Kidney (tissue), 22 donors: ENCODE data around the gene PAPOLG. TPM values are rescaled to one million over a fixed set of nuclear protein-coding genes. Genes with fewer than 3 reads are reported as not detected.

Experiments used
- DNase-seq, 5 donors: peaks; one replicate each; pipeline ENCODE4 v3.0.0-alpha.2; 2013 to 2020
- FAIRE-seq: peaks from 2 replicates; lab custom pipeline; 2012; peaks lifted over from hg19 to GRCh38; lab: Jason Lieb, UNC
- H3K27ac ChIP-seq, 2 donors: one replicate each; pipeline ENCODE4 v1.7.0; 2013; ENCODE audit warnings: low read depth in 2 of 2, low read length in 2 of 2, inconsistent platforms in 1 of 2
- H3K27me3 ChIP-seq: one replicate; pipeline ENCODE4 v1.7.1; 2013; ENCODE audit warnings: low read length, inconsistent platforms; ENCODE audit not compliant: control insufficient read depth, insufficient read depth
- H3K36me3 ChIP-seq, 3 donors: one replicate each; pipeline versions ENCODE4 v1.7.0 to v1.7.1; 2013; ENCODE audit warnings: low read length in 3 of 3, control low read depth in 1 of 3, inconsistent platforms in 1 of 3; ENCODE audit not compliant: insufficient read depth in 3 of 3, control insufficient read depth in 2 of 3
- H3K4me1 ChIP-seq, 3 donors: one replicate each; pipeline versions ENCODE4 v1.7.0 to v1.7.1; 2013; ENCODE audit warnings: low read length in 3 of 3, inconsistent platforms in 1 of 3, low read depth in 1 of 3; ENCODE audit not compliant: control insufficient read depth in 2 of 3, insufficient read depth in 2 of 3
- H3K4me3 ChIP-seq, 3 donors: one replicate each; pipeline versions ENCODE4 v1.7.0 to v1.8.1; 2013; ENCODE audit warnings: low read length in 3 of 3, control low read depth in 1 of 3, inconsistent platforms in 1 of 3
- H3K9ac ChIP-seq, 3 donors: one replicate each; pipeline versions ENCODE4 v1.7.0 to v1.7.1; 2013; ENCODE audit warnings: low read length in 3 of 3, control low read depth in 1 of 3, inconsistent platforms in 1 of 3
- H3K9me3 ChIP-seq, 3 donors: one replicate each; pipeline versions ENCODE4 v1.7.0 to v1.7.1; 2013; ENCODE audit warnings: low read length in 3 of 3, control low read depth in 1 of 3, inconsistent platforms in 1 of 3; ENCODE audit not compliant: control insufficient read depth in 2 of 3, insufficient read depth in 1 of 3
- intact Hi-C: fragments of 100-400 bp; cut with DNase I; formaldehyde crosslinking; loops from one replicate; pipeline ENCODE4 v1.11.1; 2022
- long read RNA-seq, 10 donors: library from polyadenylated mRNA in 1 of 10; unstranded in 1 of 10; transcript quantifications; one replicate each; pipeline ENCODE4 v2.0.0 and lab custom pipeline, GENCODE V29; 2021 to 2026
- polyA plus RNA-seq: library from polyadenylated mRNA; stranded (reverse); fragments of 350-450 nt; fragmentation: Illumina TruSeq; extraction: RNeasy Lipid Tissue Mini Kit (QIAGEN cat#74804); gene quantifications from one replicate; pipeline ENCODE4 v1.2.3, GENCODE V29; 2014; ENCODE audit warnings: low read depth, low replicate concordance; ENCODE audit not compliant: insufficient read depth
- total RNA-seq: library from RNA; stranded (reverse); fragmentation: NEBNext Ultra II Directional; extraction: Animal tissue kit (Norgen Biotek cat#: 25700); gene quantifications from one replicate; pipeline ENCODE4 v1.2.1, GENCODE V29; 2021
- TF ChIP-seq, protein P1 (sequence below): IDR thresholded peaks from 3 replicates; pipeline ENCODE4 v1.5.1; 2012; ENCODE audit warnings: mild to moderate bottlenecking, moderate library complexity, borderline replicate concordance; ENCODE audit not compliant: insufficient read depth; ENCODE audit errors: extremely low read depth
- donor health status: control.
- donor health status: control.
- donor health status: control.
- donor health status: control.
- donor health status: control.
- donor health status: DM: yes; HTN: yes; CAD: no.
- donor health status: Normal renal cell carcinoma (clear cell type).

Gene PAPOLG
- total RNA-seq (12.2 TPM), polyA plus RNA-seq (3.0 TPM)
- long read RNA-seq, donor 1 = 0 reads
- long read RNA-seq, donor 2 = 0 reads
- long read RNA-seq, donor 3, partial matches to known transcripts = 0 of 1 reads
- long read RNA-seq, donor 3, other reads (novel, unspliced or antisense) = 0 of 1 reads
- long read RNA-seq, donor 4, full-length matches to known transcripts = 1 of 1 reads
- long read RNA-seq, donor 4, partial matches to known transcripts = 0 of 1 reads
- long read RNA-seq, donor 4, other reads (novel, unspliced or antisense) = 0 of 1 reads
- long read RNA-seq, donor 5 = 0 reads
- long read RNA-seq, donor 6 = 0 reads
- long read RNA-seq, donor 7, partial matches to known transcripts = 1 of 3 reads
- long read RNA-seq, donor 7, other reads (novel, unspliced or antisense) = 2 of 3 reads
- long read RNA-seq, donor 8, full-length matches to known transcripts = 1 of 1 reads
- long read RNA-seq, donor 8, partial matches to known transcripts = 0 of 1 reads
- long read RNA-seq, donor 8, other reads (novel, unspliced or antisense) = 0 of 1 reads
- long read RNA-seq, donor 9 = 0 reads
- long read RNA-seq, donor 10, full-length matches to known transcripts = 1 of 1 reads
- long read RNA-seq, donor 10, partial matches to known transcripts = 0 of 1 reads
- long read RNA-seq, donor 10, other reads (novel, unspliced or antisense) = 0 of 1 reads

DNA sequence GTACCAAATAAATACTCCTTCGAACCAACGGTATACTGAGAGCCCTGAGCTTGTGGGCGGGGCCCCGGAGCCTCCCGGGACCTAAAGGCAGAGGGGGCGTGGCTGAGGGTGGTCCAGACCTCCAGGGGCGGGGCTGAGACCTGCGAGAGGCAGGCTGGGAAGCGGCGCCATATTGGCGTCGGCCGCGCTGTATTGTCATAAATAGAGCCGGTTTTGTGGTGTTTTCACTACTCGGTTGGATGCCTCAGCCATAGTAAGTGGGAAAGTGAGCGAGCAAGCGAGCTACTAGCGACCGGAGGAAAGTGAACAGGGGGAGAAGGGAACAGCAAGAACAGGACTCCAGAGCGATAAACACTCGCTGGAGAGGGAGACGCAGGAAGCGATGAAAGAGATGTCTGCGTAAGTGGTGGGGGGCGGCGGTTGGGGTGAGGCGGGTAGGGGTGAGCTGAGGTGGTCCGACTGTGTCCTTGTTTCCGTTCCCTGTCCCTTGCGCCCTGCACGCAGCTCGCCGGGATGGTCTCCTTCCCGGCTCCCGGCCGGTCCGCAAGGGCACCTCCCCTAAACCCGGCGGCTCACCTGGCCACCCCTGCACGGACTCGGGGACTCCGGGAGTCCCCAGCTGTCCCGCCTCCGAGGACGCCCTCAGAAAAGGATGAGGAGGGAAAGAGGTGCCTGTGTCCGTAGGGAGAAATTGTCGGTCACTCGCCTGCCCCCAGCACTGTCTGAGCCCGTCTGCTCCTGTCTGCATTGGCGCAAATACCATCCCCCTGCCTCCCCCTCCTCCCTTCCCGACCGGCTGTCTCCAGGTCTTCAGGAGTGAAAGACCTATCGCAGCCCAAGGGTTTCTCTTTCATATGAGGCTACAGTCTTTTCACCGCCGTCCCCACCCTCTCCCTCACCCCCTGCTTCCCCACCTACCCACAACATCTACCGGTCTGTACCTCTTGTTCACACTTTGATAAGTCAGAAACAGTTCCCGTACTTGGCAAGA, at the start of gene PAPOLG:
PAPOLG (plus strand) TSS at position 172 of the 991 bp plus-strand sequence; CDS start at position 383, 211 bp downstream.
- TF ChIP-seq, protein P1, sequence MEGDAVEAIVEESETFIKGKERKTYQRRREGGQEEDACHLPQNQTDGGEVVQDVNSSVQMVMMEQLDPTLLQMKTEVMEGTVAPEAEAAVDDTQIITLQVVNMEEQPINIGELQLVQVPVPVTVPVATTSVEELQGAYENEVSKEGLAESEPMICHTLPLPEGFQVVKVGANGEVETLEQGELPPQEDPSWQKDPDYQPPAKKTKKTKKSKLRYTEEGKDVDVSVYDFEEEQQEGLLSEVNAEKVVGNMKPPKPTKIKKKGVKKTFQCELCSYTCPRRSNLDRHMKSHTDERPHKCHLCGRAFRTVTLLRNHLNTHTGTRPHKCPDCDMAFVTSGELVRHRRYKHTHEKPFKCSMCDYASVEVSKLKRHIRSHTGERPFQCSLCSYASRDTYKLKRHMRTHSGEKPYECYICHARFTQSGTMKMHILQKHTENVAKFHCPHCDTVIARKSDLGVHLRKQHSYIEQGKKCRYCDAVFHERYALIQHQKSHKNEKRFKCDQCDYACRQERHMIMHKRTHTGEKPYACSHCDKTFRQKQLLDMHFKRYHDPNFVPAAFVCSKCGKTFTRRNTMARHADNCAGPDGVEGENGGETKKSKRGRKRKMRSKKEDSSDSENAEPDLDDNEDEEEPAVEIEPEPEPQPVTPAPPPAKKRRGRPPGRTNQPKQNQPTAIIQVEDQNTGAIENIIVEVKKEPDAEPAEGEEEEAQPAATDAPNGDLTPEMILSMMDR = no peak
- H3K27ac ChIP-seq = peak within 1 kb of the TSS; percentile 91 to 93
- DNase-seq (peak; percentile 95 to 98 (median 97)), FAIRE-seq (peak; percentile 78)
- H3K4me3 ChIP-seq = peak within 1 kb of the TSS; percentile 97 to 99 (median 99)
- peaks cover 0 to 7% (median 7%) of the 10 kb centered on the region in 3 donors for H3K4me1 ChIP-seq
- no peaks in the 10 kb centered on the region for H3K27me3 ChIP-seq
- intact Hi-C loops = no loop called here
- H3K9ac ChIP-seq = peak within 1 kb of the TSS; percentile 88 to 99 (median 90)
- peaks cover 0 to 10% (median 4%) of the 10 kb centered on the region in 3 donors for H3K36me3 ChIP-seq
- H3K9me3 ChIP-seq = no peaks in the 10 kb centered on the region

GRCh38 chr2:60707750-60708371, 48.2 kb upstream of the PAPOLG start:
- TF ChIP-seq, protein P1 = peak; percentile 43
- no peak for FAIRE-seq
- Histone ChIP-seq H3K27ac (no peak overlapping the region), H3K4me1 (no peaks in the 10 kb centered on the region), H3K9ac (no peak overlapping the region), H3K36me3 (no peaks in the 10 kb centered on the region), H3K9me3 (no peaks in the 10 kb centered on the region), H3K4me3 (no peak overlapping the region), H3K27me3 (no peaks in the 10 kb centered on the region)
- peak in 2 of 5 donors; percentile 48 to 71 for DNase-seq
- intact Hi-C loops = loop anchor here (10.0 kb wide), 1 partner anchor 287 kb away; no protein-coding TSS in a partner anchor

DNA sequence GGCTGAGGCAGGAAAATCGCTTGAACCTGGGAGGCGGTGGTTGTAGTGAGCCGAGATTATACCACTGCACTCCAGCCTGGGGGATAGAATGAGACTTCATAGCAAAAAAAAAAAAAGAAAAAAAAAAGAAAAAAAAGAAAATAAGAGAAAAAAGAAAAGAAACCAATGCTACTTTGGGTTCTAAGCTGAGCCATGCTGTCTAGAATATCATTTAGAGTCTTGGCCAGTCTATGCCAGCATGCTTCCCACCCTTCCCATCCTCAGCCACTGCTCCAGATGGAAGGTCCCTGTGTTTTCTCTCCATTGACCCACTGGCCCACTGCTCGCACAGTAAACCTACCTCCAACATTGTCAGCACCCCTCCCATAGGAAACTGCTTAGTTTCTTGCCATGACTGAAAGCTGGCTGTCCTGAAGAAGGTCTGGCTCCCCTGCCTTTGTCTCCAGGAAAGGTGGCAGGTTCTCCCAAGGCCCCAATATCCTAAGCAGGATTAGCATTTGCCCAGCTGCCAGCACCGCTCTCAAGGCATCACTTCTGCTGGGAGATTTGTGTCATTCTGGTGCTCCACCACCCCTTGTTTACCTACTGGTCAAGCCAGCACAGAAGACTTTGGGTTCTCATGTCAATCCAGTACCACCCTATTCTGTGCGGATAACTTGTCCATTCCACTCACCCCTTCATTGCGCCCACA, 47.3 kb upstream of the PAPOLG start:
- Histone ChIP-seq H3K9ac (no peak overlapping the region), H3K4me3 (no peak overlapping the region), H3K27me3 (no peaks in the 10 kb centered on the region), H3K4me1 (no peaks in the 10 kb centered on the region), H3K27ac (no peak overlapping the region), H3K9me3 (no peaks in the 10 kb centered on the region), H3K36me3 (no peaks in the 10 kb centered on the region)
- TF ChIP-seq, protein P1 = no peak
- FAIRE-seq (no peak), DNase-seq (no peak)
- intact Hi-C loops = loop anchor here (10.0 kb wide), 1 partner anchor 286 kb away; no protein-coding TSS in a partner anchor
